Activated T-helper 2 cell treated with anti-CD3 and anti-CD28 coated beads, Interferon-gamma antibody, Interleukin-2, Interleukin-4, amounts not matched to agents 10 μg/mL and 5 μg/mL and 100 μg/mL, durations not matched to agents 14 hours and 24 hours and 36 hours (primary cell): ENCODE measurements around the gene MAGEA4. TPM values are rescaled to one million over a fixed set of nuclear protein-coding genes. Genes with fewer than 3 reads are reported as not detected.

Source experiments
- DNase-seq: peaks from one replicate; pipeline ENCODE4 v3.0.0; 2021; ENCODE audit warnings: low spot score
- H3K27ac Mint-ChIP-seq: one replicate; pipeline ENCODE4 v1.8.0; 2021; ENCODE audit warnings: mixed read lengths
- H3K27me3 Mint-ChIP-seq: one replicate; pipeline ENCODE4 v1.8.0; 2021; ENCODE audit warnings: low read depth, mixed read lengths
- H3K36me3 Mint-ChIP-seq: one replicate; pipeline ENCODE4 v1.8.0; 2021; ENCODE audit warnings: low read depth, mixed read lengths
- H3K4me1 Mint-ChIP-seq: one replicate; pipeline ENCODE4 v1.8.0; 2021; ENCODE audit warnings: low read depth, mixed read lengths
- H3K4me3 Mint-ChIP-seq: one replicate; pipeline ENCODE4 v1.8.0; 2021; ENCODE audit warnings: low read depth, mild to moderate bottlenecking, moderate library complexity, mixed read lengths
- H3K9me3 Mint-ChIP-seq: one replicate; pipeline ENCODE4 v1.8.0; 2021; ENCODE audit warnings: mixed read lengths
- intact Hi-C: fragments of 100-400 bp; cut with micrococcal nuclease; formaldehyde crosslinking; loops from one replicate; pipeline ENCODE4 v1.15.1; 2023
- total RNA-seq: library from RNA; stranded (reverse); gene quantifications from 2 replicates; pipeline ENCODE4 v1.2.3, GENCODE V29; 2022

The MAGEA4 gene, protein sequence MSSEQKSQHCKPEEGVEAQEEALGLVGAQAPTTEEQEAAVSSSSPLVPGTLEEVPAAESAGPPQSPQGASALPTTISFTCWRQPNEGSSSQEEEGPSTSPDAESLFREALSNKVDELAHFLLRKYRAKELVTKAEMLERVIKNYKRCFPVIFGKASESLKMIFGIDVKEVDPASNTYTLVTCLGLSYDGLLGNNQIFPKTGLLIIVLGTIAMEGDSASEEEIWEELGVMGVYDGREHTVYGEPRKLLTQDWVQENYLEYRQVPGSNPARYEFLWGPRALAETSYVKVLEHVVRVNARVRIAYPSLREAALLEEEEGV
- not detected in 2 replicates for total RNA-seq

DNA sequence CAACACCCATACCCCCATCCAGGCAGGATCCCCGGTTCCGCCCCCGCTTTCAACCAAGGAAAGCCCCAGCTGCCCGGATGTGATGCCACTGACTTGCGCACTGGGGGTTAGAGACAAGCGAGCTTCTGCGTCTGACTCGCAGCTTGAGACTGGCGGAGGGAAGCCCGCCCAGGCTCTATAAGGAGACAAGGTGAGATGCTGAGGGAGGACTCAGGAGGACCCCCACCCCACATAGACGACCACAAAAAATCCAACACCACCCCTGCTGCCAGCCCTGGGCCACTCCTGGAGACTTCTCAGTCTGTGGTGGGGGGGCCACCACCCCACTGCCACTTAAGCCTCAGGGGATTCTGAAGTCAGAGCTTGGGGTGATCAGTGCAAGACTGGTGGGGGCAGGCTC lies at the start of gene MAGEA4:
Gene MAGEA4, plus strand, starts transcription at position 110 of the 400 bp plus-strand sequence. CDS start 10,776 bp downstream, outside the sequence.
- Mint-ChIP-seq H3K4me3 (no peak within 1 kb of the TSS), H3K27me3 (no peaks in the 10 kb centered on the region), H3K36me3 (no peaks in the 10 kb centered on the region), H3K27ac (no peak within 1 kb of the TSS), H3K4me1 (no peaks in the 10 kb centered on the region), H3K9me3 (no peaks in the 10 kb centered on the region)
- DNase-seq: no peak
- intact Hi-C loops: no loop called here

DNA sequence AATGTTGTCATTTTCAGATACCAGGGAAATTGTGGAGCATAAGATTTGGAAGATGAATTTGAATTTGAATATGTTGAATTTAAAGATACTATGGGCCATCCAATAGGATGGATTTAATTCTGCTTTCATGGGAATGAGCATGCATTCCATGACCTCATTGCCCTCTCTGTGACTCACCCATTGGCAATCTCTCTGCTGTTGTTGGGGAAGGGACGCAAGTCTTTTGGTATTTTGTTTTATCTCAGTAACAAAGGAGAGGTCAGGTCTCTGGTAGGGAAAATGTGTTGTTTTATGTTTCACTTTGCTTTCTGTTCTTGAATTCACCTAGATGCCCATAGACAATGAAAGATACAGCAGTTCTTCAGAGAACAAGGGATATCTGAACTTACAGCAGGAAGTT lies 42.1 kb upstream of the MAGEA4 start:
- intact Hi-C loops: no loop called here
- H3K4me3 Mint-ChIP-seq: no peak overlapping the region
- no peaks in the 10 kb centered on the region for H3K27me3 Mint-ChIP-seq
- no peaks in the 10 kb centered on the region for H3K9me3 Mint-ChIP-seq
- no peak for DNase-seq
- H3K4me1 Mint-ChIP-seq: no peaks in the 10 kb centered on the region
- no peak overlapping the region for H3K27ac Mint-ChIP-seq
- H3K36me3 Mint-ChIP-seq: no peaks in the 10 kb centered on the region

DNA sequence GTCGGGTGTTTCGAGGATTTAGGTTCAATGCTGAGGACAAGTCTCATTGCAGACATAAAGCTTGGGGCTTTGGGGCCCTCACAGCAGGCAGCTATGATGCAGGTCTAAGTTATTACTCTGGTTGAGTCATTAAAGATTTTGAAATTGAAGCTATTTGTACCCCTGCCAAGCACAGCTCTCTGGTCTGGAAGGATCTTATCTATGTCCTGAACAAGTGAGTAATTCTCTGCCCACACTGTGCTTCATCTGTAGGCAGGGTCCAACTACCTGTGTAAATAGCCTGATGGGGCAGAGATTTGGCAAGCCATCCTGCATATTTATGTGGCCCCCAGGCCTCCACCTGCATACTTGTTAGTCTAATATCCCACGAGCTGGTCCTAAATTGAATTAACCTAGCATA lies 41.4 kb upstream of the MAGEA4 start:
- Mint-ChIP-seq H3K4me1 (no peaks in the 10 kb centered on the region), H3K27me3 (no peaks in the 10 kb centered on the region), H3K4me3 (no peak overlapping the region), H3K36me3 (no peaks in the 10 kb centered on the region), H3K9me3 (no peaks in the 10 kb centered on the region), H3K27ac (no peak overlapping the region)
- DNase-seq: no peak
- intact Hi-C loops: no loop called here

DNA sequence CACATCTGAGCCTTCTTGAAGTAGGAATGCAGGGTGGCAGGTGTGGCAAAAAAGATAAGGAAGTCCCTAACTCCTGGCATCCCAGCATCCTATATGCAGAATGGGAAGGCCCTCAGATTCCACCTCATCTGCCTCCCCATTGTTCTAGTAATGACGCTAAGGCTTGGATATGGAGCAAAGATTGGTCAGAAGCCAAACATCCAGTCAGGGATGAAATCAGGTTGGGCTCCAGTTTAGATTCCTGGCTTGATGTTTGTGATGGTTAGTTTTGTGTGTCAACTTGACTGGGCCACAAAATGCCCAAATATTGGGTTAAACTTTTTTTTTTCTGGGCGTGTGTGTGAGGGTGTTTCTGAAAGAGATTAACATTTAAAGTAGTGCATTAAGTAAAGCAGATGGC lies 39.6 kb upstream of the MAGEA4 start:
- Mint-ChIP-seq H3K9me3 (no peaks in the 10 kb centered on the region), H3K27me3 (no peaks in the 10 kb centered on the region), H3K4me1 (no peaks in the 10 kb centered on the region), H3K36me3 (no peaks in the 10 kb centered on the region), H3K4me3 (no peak overlapping the region), H3K27ac (no peak overlapping the region)
- no peak for DNase-seq
- intact Hi-C loops: no loop called here

DNA sequence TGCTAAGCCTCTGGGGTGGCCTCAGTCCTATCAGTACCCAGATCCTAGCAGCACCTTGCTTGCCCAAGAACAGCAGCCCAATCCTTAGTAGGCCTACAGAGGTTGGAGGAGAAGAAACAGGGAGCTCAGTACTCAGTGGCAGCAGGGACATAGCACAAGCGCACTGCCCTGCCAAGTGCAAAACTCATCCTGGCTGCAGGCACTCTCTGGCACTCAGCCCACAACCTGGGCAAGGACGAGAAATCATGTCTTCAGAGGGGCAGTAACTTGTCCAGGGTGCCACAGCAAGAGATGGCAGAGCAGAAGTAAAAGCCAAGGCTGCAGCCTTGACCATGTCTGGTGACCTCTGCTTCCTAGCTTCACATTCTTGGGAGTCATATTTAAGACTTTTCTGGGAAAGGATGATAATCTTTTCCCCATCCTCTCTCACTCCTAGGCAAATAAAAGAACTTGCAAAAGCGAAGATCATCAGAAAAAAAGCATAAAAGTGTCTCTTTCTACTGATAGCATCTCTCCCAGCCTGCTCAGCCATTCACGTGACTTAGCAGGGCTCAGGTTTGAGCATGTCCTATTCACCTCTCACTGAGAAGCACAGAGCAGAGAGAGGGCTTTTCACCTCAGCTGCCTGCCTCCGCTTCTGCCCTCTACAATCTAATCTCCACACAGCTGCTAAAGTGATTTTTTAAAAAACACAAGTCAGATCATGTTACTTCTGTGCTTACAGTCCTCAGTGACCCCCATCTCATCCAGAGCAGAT lies 37.2 kb upstream of the MAGEA4 start:
- intact Hi-C loops: no loop called here
- no peak for DNase-seq
- H3K4me3 Mint-ChIP-seq: no peak overlapping the region
- no peak overlapping the region for H3K27ac Mint-ChIP-seq
- H3K27me3 Mint-ChIP-seq: no peaks in the 10 kb centered on the region
- H3K4me1 Mint-ChIP-seq: no peaks in the 10 kb centered on the region
- H3K36me3 Mint-ChIP-seq: no peaks in the 10 kb centered on the region
- no peaks in the 10 kb centered on the region for H3K9me3 Mint-ChIP-seq

DNA sequence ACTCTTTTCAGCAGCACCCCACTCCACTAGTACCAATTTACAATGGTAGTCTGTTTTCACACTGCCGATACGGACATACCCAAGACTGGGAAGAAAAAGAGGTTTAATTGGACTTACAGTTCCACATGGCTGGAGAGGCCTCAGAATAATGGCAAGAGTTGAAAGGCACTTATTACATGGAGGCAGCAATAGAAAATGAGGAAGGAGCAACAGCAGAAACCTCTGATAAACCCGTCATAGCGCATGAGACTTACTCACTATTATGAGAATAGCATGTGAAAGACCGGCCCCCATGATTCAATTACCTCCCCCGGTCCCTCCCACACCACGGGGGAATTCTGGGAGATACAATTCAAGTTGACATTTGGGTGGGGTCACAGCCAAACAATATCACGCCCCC lies 34.1 kb upstream of the MAGEA4 start:
- Mint-ChIP-seq H3K4me3 (no peak overlapping the region), H3K27ac (no peak overlapping the region), H3K36me3 (no peaks in the 10 kb centered on the region), H3K27me3 (no peaks in the 10 kb centered on the region), H3K9me3 (no peaks in the 10 kb centered on the region), H3K4me1 (no peaks in the 10 kb centered on the region)
- no peak for DNase-seq
- intact Hi-C loops: no loop called here

DNA sequence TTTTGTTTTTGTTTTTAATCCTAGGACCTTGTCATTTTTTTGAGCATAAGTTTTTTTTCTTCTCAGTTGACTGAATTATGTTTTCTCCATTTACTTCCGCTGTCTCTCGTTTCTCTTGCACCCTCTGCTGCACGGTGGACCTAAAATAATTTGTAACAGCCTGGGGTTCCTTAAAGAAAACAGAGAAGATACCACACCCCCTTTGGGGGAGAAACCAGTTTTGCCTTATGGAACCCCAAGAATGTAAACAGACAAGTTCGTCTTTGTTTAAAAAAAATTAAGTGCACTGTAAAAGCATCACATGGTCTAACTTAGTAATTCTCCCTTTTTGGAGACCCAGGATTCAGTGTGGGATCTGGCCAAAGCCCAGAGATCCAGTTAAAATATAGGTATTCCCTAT lies 32.8 kb upstream of the MAGEA4 start:
- no peaks in the 10 kb centered on the region for H3K4me1 Mint-ChIP-seq
- H3K36me3 Mint-ChIP-seq: no peaks in the 10 kb centered on the region
- H3K4me3 Mint-ChIP-seq: no peak overlapping the region
- intact Hi-C loops: no loop called here
- H3K9me3 Mint-ChIP-seq: no peaks in the 10 kb centered on the region
- H3K27ac Mint-ChIP-seq: no peak overlapping the region
- DNase-seq: no peak
- H3K27me3 Mint-ChIP-seq: no peaks in the 10 kb centered on the region

DNA sequence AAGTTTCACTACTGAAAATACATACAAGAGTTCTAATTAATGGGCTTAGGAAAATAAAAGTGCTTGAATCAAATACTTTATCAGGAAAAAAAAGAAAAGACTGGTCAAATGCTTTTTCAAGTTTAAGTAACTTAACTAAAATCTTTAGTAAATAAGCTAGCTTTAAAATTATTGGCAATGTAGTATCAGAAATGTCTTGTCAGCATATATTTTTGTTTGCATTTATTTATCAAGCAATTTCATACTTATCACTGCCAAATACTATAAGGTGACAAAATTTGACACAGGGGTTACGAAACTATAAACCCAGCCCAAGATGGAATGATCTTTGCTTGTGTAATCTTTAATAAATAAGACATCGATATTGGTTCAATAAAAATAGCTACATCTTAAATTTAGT lies 31.8 kb upstream of the MAGEA4 start:
- Mint-ChIP-seq H3K4me1 (no peaks in the 10 kb centered on the region), H3K27ac (no peak overlapping the region), H3K9me3 (no peaks in the 10 kb centered on the region), H3K27me3 (no peaks in the 10 kb centered on the region), H3K36me3 (no peaks in the 10 kb centered on the region), H3K4me3 (no peak overlapping the region)
- DNase-seq: no peak
- intact Hi-C loops: no loop called here

DNA sequence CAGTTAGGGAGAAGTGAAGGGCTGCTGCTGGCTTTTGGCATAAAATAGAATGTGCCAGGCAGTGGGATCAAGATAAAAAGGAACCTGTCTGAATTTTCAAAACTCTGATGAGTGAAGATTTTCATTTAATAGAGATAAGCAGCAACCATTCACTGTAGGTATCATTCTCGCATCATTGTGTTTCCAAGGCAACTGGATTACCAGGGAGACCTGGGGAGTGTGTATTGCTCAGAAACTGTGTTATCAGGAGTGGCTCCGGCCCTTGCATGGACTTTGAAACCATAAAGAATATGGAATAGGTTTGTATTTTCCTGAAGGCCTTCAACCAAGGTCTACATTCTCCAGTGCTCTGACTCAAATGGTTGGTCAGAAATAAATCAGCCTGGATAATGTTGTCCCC lies 23.3 kb upstream of the MAGEA4 start:
- no peaks in the 10 kb centered on the region for H3K27me3 Mint-ChIP-seq
- no peak for DNase-seq
- no peaks in the 10 kb centered on the region for H3K36me3 Mint-ChIP-seq
- H3K4me3 Mint-ChIP-seq: no peak overlapping the region
- no peaks in the 10 kb centered on the region for H3K4me1 Mint-ChIP-seq
- peaks cover 4% of the 10 kb centered on the region for H3K9me3 Mint-ChIP-seq
- H3K27ac Mint-ChIP-seq: no peak overlapping the region
- intact Hi-C loops: no loop called here

DNA sequence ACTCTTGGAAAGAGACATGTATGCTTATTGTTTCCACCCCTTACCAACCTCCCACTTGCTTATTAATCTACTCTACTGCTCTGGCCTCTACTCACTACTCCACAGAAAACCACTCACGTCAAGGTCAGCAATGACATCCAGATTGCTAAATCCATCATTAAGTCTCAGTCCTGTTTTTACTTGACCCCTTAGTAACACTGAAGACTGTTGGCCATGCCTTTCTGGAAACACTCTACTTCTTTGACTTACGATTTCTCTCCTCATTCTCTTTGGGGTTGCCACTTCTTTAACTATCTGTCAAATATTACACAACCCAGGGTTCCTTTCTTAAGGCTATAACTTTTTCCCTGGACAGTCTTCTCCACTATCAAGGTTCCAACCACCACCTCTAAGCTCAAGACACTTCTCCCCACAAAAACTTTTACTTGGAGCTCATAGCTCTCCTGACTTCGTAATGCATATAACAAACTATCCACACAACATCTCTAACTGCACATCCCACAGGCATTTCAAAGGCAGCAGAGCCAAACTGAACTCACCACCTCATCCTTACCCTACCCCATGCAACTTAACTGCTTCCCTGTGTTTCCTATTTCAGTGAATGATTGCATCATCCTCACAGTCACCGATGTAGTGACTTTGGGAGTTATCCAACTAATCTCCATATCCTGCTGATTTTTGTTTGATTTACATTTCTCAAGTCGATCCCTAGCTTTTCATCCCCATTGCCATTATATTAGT lies 15.8 kb upstream of the MAGEA4 start:
- Mint-ChIP-seq H3K27ac (no peak overlapping the region), H3K4me1 (no peaks in the 10 kb centered on the region), H3K36me3 (no peaks in the 10 kb centered on the region), H3K4me3 (no peak overlapping the region), H3K27me3 (no peaks in the 10 kb centered on the region), H3K9me3 (no peaks in the 10 kb centered on the region)
- no peak for DNase-seq
- intact Hi-C loops: no loop called here

DNA sequence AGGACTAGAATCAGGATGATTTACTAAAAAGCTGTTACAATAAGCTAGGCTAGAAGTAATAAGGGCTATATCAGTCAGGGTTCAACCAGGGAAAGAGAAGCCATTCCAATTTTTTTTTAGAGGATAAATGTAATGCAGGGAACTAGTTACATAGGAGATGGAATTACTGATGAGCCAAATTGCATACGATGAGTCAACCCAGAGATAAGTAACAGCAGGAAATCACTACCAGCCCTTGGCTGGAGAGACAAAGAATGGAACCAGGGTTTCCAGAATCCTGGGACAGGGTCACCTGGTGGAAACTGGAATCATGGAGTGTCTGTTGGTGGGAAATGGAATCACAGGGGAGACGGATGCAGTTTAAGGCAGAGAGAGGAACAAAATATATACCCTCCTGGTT lies 13.1 kb upstream of the MAGEA4 start:
- Mint-ChIP-seq H3K9me3 (no peaks in the 10 kb centered on the region), H3K36me3 (no peaks in the 10 kb centered on the region), H3K27ac (no peak overlapping the region), H3K4me1 (no peaks in the 10 kb centered on the region), H3K27me3 (no peaks in the 10 kb centered on the region), H3K4me3 (no peak overlapping the region)
- intact Hi-C loops: no loop called here
- DNase-seq: no peak

DNA sequence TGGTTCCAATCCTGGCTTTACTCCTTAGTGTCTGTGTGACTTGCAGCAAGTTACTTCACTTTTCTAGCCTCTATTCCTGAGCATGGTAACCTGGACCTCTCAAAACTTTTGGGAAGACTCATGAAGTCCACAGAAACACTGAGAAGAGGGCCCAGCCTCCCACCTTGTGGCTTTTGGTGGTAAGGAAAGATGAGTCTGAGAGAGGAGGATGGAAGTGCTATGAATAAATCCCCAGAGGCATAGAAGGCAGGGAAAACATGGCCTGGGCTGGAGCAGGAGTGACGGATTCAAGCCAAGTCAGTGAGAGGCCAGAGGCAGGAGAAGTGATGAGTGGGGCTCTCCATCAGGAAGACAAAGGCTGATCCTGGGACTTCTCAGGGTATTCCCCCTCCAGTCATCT lies 10.9 kb upstream of the MAGEA4 start:
- H3K36me3 Mint-ChIP-seq: no peaks in the 10 kb centered on the region
- H3K27me3 Mint-ChIP-seq: no peaks in the 10 kb centered on the region
- no peak overlapping the region for H3K4me3 Mint-ChIP-seq
- no peaks in the 10 kb centered on the region for H3K4me1 Mint-ChIP-seq
- intact Hi-C loops: no loop called here
- DNase-seq: no peak
- no peaks in the 10 kb centered on the region for H3K9me3 Mint-ChIP-seq
- no peak overlapping the region for H3K27ac Mint-ChIP-seq
